Naive B cell (primary cell): Measurements from ENCODE around the gene GDF10. TPM values are rescaled to one million over a fixed set of nuclear protein-coding genes. Genes with fewer than 3 reads are reported as not detected.
A peak's percentile ranks its signal among the peaks of the same experiment; 100 is the strongest.

Experiments used
- ATAC-seq, 2 donors: fragments of 150-1000 bp; cut with Tn5 transposase; 2 replicates each; pipeline ENCODE4 v1.10.0; 2021; ENCODE audit warnings: low read depth in 2 of 2, mild to moderate bottlenecking in 2 of 2, moderate library complexity in 2 of 2
- DNase-seq: peaks from one replicate; pipeline ENCODE4 v3.0.0; 2022
- H3K27ac Mint-ChIP-seq, 6 donors: one replicate each; pipeline ENCODE4 v1.8.0; 2020 to 2022; ENCODE audit warnings: mild to moderate bottlenecking in 6 of 6, mixed read lengths in 6 of 6, moderate library complexity in 5 of 6, inconsistent platforms in 2 of 6
- H3K27me3 Mint-ChIP-seq, 3 donors: one replicate each; pipeline ENCODE4 v1.8.0; 2021 to 2022; ENCODE audit warnings: mixed read lengths in 3 of 3, mild to moderate bottlenecking in 1 of 3
- H3K36me3 Mint-ChIP-seq, 2 donors: one replicate each; pipeline ENCODE4 v1.8.0; 2020 to 2022; ENCODE audit warnings: mixed read lengths in 2 of 2, inconsistent platforms in 1 of 2, mild to moderate bottlenecking in 1 of 2
- H3K4me1 Mint-ChIP-seq, 3 donors: one replicate each; pipeline ENCODE4 v1.8.0; 2020 to 2022; ENCODE audit warnings: mixed read lengths in 3 of 3, inconsistent platforms in 1 of 3, mild to moderate bottlenecking in 1 of 3, moderate library complexity in 1 of 3
- H3K4me3 Mint-ChIP-seq, 8 donors: one replicate each; pipeline ENCODE4 v1.8.0; 2020 to 2022; ENCODE audit warnings: mild to moderate bottlenecking in 8 of 8, mixed read lengths in 8 of 8, moderate library complexity in 8 of 8, inconsistent platforms in 2 of 8
- H3K9me3 Mint-ChIP-seq, 7 donors: one replicate each; pipeline ENCODE4 v1.8.0; 2020 to 2022; ENCODE audit warnings: mixed read lengths in 7 of 7, mild to moderate bottlenecking in 5 of 7, inconsistent platforms in 2 of 7, moderate library complexity in 1 of 7
- polyA plus RNA-seq, 6 donors: library from polyadenylated mRNA; unstranded; fragments of 300-500 nt; fragmentation: Illumina TruSeq; gene quantifications; one replicate each; pipeline ENCODE4 v1.2.3, GENCODE V29; 2021; ENCODE audit warnings: low read depth in 6 of 6

GDF10 gene
- polyA plus RNA-seq, 6 donors from 2014 or later = not detected

DNA sequence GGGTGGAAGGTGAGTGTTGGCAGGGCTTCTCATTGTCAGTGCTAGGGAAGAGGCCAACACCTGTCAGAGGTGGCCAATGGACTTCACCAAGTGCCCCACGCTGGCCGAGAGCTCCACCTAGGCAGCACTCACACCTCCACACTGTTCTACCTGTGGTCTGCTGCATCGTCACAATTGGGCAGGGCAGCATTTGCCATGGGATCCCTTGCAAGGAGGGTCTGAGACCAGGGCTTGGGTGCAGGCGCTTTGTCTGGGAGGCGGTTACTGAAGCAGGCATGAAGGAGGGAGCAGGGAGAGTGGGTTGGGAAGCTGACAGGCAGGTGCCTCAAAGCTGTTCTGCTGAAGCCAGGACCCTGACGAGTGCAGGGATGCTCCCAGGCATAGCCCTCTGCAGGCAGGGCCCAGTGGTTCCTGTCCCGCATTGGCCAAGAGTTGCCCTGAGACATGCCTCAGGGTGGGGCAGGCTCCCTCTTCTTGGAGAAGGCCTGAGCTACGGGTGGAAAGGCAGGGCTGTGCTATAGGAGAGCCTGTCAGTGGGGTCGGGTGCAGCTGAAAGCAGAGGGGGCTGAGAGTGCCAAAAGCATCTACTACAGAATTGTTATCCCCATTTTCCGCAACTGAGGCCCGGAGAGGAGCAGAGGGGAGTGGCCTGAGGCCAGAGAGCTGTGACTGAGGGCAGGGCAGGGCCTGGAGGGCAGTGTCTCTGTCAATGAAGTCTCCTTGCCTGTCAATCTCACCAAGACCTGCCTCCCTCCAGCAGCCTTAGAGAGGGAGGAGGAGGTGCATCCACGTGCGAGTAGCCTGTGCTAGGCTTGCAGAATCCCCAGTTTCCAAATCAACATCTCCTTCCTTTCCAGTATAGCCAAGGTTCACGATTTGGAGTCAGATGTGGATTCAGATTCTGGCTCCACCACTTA, 52.2 kb downstream of the GDF10 start:
- H3K36me3 Mint-ChIP-seq = no peaks in the 10 kb centered on the region
- H3K27me3 Mint-ChIP-seq = no peaks in the 10 kb centered on the region
- ATAC-seq (no peak), DNase-seq (no peak)
- H3K9me3 Mint-ChIP-seq = no peaks in the 10 kb centered on the region
- peak overlapping the region in 1 of 8 donors; percentile 29 for H3K4me3 Mint-ChIP-seq
- H3K4me1 Mint-ChIP-seq = no peaks in the 10 kb centered on the region
- H3K27ac Mint-ChIP-seq = no peak overlapping the region

DNA sequence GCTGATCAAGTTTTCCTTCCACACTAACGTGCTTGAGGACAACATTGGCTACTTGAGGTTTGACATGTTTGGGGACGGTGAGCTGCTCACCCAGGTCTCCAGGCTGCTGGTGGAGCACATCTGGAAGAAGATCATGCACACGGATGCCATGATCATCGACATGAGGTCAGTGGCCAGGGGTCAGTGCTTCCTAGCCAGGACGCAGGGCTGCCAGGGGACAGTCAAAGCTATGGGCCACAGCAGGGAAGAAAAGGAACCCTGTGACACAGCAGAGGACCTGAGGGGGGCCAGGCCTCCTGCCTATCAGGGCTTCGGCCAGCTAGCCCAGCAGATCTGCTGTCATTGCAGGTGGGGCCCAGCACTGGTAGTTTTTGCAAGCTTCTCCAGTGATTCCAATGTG, 53.4 kb downstream of the GDF10 start:
- Mint-ChIP-seq H3K27ac (peak overlapping the region in 1 of 6 donors; percentile 3), H3K27me3 (no peaks in the 10 kb centered on the region), H3K4me3 (no peak overlapping the region), H3K36me3 (no peaks in the 10 kb centered on the region), H3K9me3 (no peaks in the 10 kb centered on the region), H3K4me1 (no peaks in the 10 kb centered on the region)
- ATAC-seq (no peak), DNase-seq (no peak)

DNA sequence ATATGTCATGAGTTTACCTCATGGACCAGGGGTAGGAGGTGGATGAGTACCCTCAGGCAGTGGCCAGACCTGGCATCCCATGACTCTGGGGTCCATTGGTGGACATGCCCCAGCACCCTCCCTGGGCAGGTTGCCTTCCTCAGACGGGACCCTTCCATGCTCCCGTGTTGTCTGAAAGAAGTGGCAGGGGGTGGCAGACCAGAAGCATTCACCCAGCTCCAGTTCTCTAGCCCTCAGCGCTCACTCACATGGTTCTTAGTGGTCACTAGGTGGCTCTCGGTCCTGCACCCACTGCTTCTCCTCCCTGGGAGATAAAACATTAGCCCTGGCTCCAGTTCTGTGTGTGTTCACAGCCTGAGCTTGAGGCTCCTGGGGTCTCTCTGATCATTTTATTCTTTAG, 54.2 kb downstream of the GDF10 start:
- Mint-ChIP-seq H3K36me3 (no peaks in the 10 kb centered on the region), H3K27me3 (no peaks in the 10 kb centered on the region), H3K9me3 (no peaks in the 10 kb centered on the region), H3K27ac (no peak overlapping the region), H3K4me1 (no peaks in the 10 kb centered on the region), H3K4me3 (no peak overlapping the region)
- ATAC-seq (no peak), DNase-seq (no peak)

DNA sequence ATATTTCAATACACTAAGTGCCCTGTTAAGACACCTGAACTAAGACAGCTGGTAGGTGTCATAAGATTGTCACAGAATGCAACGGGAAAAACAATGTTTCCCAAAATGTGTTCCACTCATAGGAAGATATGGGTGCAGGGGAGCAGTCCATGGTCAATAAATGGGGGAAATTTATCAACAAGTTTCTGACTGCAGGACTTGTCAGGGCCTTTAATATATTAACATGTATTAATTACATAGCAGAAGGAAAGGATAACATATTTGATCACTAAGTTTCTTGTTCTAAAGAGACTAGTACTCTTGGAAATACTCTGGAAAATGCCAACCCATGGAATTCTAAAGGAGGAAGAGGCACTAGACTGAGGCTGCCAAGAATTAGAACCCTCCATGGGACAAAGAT, 54.9 kb downstream of the GDF10 start:
- no peak for ATAC-seq
- Mint-ChIP-seq H3K27me3 (no peaks in the 10 kb centered on the region), H3K4me1 (no peaks in the 10 kb centered on the region), H3K9me3 (no peaks in the 10 kb centered on the region), H3K4me3 (no peak overlapping the region), H3K27ac (no peak overlapping the region), H3K36me3 (no peaks in the 10 kb centered on the region)
- no peak for DNase-seq

DNA sequence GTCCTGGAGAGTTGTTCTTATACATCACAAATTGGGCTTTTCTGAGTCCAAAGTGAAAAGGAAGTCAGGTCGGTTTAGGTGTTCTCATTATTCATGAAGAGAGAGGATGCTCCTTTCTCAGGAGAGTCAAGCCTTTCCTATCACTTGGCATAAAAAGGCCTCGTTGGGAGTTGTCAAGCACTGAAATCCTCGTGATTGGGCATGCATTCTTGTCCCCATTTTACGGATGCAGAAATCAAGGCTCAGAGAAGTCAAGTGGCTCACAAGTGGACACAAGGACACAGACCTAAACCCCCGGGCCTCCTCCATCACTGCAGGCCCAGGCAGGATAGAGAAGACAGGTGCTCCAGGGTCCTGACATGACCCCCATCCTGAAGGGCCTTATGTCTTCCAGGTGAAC, 56.7 kb downstream of the GDF10 start:
- Mint-ChIP-seq H3K36me3 (no peaks in the 10 kb centered on the region), H3K4me1 (no peaks in the 10 kb centered on the region), H3K9me3 (no peaks in the 10 kb centered on the region), H3K27me3 (no peaks in the 10 kb centered on the region), H3K4me3 (no peak overlapping the region), H3K27ac (no peak overlapping the region)
- ATAC-seq (no peak), DNase-seq (no peak)

DNA sequence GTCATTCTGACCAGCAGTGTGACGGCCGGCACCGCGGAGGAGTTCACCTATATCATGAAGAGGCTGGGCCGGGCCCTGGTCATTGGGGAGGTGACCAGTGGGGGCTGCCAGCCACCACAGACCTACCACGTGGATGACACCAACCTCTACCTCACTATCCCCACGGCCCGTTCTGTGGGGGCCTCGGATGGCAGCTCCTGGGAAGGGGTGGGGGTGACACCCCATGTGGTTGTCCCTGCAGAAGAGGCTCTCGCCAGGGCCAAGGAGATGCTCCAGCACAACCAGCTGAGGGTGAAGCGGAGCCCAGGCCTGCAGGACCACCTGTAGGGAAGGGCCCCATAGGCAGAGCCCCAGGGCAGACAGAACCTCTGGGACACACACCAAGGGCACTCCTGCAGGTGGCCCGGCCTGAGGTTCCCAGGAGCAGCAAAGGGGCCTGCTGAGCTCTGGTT, 57.2 kb downstream of the GDF10 start:
- Mint-ChIP-seq H3K4me1 (no peaks in the 10 kb centered on the region), H3K36me3 (no peaks in the 10 kb centered on the region), H3K27me3 (no peaks in the 10 kb centered on the region), H3K27ac (no peak overlapping the region), H3K9me3 (no peaks in the 10 kb centered on the region), H3K4me3 (no peak overlapping the region)
- ATAC-seq = no peak
- no peak for DNase-seq

DNA sequence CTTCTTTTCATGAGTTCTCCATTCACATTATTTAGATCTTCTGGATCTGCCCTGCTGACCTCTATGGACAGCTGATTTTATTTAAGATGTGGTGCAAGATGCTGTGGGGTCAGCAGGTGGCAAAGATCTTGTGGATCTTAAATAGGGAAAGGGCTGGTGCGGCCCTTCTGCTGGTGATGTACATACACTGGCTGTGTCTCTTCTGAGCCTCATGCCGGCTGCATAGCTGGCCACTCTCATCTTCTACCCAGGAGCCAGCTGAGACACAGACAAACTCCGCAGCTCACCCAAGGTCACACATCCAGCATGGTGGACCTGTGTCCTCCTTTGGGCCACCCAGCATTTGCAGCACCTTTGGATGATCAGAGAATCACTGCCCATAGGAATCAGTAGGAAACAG, 57.9 kb downstream of the GDF10 start:
- DNase-seq (no peak), ATAC-seq (no peak)
- Mint-ChIP-seq H3K4me1 (no peaks in the 10 kb centered on the region), H3K9me3 (no peaks in the 10 kb centered on the region), H3K36me3 (no peaks in the 10 kb centered on the region), H3K4me3 (no peak overlapping the region), H3K27ac (no peak overlapping the region), H3K27me3 (no peaks in the 10 kb centered on the region)

DNA sequence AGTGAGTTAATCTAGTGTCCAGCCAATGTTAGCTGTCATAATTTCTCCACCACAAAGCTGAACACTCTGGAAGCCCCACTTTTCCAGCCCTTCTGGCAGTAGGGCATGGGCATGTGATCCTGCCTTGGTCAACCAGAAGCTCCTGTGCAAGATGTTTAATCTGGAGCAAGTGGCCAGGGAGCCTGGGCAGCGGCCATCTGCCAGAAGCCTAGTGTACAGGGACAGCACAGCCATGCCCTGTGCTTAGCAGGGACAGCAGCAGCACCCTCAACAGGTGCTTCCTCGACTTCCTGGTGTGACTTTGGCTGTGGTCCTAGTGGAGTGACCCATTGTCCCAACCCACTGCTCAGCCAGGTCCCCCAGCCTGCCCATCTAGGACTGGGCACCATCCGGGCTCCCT, 58.5 kb downstream of the GDF10 start:
- H3K27ac Mint-ChIP-seq = no peak overlapping the region
- ATAC-seq (no peak), DNase-seq (no peak)
- no peaks in the 10 kb centered on the region for H3K36me3 Mint-ChIP-seq
- no peak overlapping the region for H3K4me3 Mint-ChIP-seq
- H3K27me3 Mint-ChIP-seq = no peaks in the 10 kb centered on the region
- no peaks in the 10 kb centered on the region for H3K4me1 Mint-ChIP-seq
- no peaks in the 10 kb centered on the region for H3K9me3 Mint-ChIP-seq

DNA sequence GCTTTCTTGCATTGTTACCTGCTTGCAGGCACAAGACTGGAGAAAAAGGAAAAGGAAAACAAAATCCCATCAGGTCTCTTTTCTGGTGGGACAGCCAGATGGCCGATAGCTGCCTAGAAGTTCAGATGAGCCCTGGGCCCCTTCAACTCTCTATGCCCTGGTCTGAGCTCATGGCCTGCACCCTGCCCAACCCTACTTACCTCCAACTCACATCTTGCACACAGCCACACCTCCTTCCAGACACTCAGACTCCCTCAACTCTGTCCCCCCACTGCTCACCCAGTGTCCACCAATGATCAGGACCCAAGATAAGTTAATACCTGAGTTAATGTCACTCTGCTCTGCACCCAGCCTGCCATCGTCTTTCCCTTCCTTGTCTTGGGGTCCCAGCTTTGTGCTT, 59.1 kb downstream of the GDF10 start:
- H3K4me1 Mint-ChIP-seq = no peaks in the 10 kb centered on the region
- DNase-seq = no peak
- no peak for ATAC-seq
- H3K36me3 Mint-ChIP-seq = no peaks in the 10 kb centered on the region
- H3K27ac Mint-ChIP-seq = peak overlapping the region in 1 of 6 donors; percentile 16
- peaks cover 0 to under 1% (median 0%) of the 10 kb centered on the region in 3 donors for H3K27me3 Mint-ChIP-seq
- H3K4me3 Mint-ChIP-seq = no peak overlapping the region
- no peaks in the 10 kb centered on the region for H3K9me3 Mint-ChIP-seq

DNA sequence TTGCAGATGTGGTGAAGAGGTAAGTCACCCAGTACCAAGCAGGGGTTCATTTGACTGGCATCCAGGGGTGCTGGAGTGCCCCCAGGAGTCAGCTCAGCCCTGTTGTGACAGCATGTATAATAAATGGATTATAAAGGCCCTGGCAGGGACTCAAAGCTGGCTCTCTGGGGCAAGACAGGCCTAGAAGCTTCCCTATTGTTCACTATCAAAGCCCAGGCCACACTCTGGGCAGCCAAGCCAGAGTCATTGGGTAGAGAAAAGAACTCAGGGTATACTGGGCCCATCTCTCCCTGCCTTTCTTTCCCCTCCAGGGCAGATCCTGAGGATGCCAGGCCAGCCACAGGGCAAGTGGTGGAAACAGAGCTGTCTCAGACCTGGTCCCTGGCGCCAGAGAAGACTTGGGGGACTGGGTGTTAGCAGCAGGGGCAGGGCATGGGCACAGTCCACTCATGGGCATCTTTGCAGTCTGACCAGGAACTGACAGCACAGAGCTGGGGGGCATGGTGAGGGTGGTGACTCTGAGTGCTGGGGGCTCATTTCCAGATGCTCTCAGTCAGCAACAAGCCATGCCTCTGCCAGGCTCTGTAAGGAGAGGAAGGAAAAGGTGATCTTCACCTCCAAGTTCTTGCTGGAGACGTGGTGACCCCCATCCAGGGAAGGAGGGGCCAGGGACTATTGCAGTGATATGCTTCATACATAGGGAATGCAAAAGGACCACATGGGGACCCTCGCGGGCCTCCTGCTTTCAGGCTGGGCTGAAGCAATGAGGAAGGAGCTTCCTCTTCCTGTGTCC, 59.8 kb downstream of the GDF10 start:
- DNase-seq (no peak), ATAC-seq (no peak)
- Mint-ChIP-seq H3K4me1 (no peaks in the 10 kb centered on the region), H3K4me3 (no peak overlapping the region), H3K9me3 (no peaks in the 10 kb centered on the region), H3K36me3 (no peaks in the 10 kb centered on the region), H3K27me3 (peaks cover 0 to 5% (median 0%) of the 10 kb centered on the region in 3 donors), H3K27ac (no peak overlapping the region)

DNA sequence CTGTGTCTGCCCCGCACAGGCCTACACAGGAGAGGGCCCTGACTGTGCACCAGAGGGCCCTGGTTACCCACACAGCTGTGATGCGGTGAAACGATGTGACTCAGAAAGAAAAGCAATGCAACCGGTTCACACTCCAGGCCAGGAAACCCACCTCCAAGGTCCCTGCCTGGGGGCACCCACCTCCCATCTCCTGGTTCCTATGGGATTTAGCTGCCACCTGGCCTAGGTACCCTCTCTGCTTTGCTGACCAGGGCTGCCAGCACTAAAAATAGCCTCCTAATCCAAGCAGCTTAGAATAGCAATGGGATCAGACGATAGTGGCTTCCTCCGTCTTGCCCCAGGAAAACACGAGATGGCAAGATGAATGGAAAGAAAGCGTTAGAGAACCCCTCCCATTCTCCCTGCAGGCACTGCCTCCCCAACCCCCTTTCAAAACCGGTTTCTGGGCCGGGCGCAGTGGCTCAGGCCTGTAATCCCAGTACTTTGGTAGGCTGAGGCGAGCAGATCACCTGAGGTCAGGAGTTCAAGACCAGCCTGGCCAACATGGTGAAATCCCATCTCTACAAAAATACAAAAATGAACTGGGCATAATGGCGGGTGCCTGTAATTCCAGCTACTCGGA, 60.5 kb downstream of the GDF10 start:
- Mint-ChIP-seq H3K4me3 (no peak overlapping the region), H3K4me1 (no peaks in the 10 kb centered on the region), H3K27ac (peak overlapping the region in 1 of 6 donors; percentile 36), H3K36me3 (no peaks in the 10 kb centered on the region), H3K27me3 (peaks cover 0 to 6% (median 5%) of the 10 kb centered on the region in 3 donors), H3K9me3 (no peaks in the 10 kb centered on the region)
- ATAC-seq (no peak), DNase-seq (no peak)

DNA sequence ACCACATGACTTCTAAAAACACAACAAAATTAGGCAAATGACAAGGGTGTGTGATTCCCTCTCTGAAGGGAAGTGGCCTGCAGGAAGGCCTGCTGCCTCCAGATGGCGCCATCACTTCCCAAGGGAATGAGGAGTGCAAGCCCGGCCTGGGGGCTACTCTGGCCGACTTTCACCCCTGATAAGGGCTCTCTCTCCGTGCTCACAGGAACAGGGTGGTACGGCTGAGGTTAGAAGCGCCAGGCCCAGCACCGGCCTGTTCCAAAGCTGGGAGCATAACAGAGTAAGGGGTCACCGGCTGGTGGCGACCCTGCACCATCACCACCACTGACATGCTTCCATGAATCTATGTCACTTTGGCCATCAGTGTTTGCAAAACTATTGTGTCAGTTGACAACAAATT, 61.3 kb downstream of the GDF10 start:
- Mint-ChIP-seq H3K27ac (no peak overlapping the region), H3K27me3 (peaks cover 0 to 8% (median 6%) of the 10 kb centered on the region in 3 donors), H3K4me3 (no peak overlapping the region), H3K4me1 (no peaks in the 10 kb centered on the region), H3K36me3 (no peaks in the 10 kb centered on the region), H3K9me3 (no peaks in the 10 kb centered on the region)
- ATAC-seq (no peak), DNase-seq (no peak)

DNA sequence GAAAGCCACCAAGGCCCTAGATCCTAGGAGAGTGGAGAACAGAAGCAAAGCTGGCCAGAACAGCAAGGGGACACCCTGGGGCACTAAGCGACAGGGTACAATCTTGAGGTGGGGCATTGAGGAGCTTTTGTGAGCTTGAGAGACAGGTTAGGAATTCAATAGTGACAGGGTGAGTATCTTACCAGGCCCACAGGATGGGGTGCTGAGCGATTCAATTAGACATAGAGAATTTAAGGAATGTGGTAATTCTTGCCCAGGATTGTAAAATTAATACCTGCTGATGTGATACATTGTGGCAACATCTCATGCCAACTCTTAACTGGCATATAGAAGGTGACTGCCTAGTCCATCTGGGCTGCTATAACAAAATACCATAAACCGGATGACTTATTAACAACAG, 62.2 kb downstream of the GDF10 start:
- DNase-seq = no peak
- H3K27me3 Mint-ChIP-seq = peaks cover 0 to 8% (median 6%) of the 10 kb centered on the region in 3 donors
- no peak for ATAC-seq
- no peaks in the 10 kb centered on the region for H3K4me1 Mint-ChIP-seq
- H3K27ac Mint-ChIP-seq = peak overlapping the region in 1 of 6 donors; percentile 64
- no peaks in the 10 kb centered on the region for H3K9me3 Mint-ChIP-seq
- H3K4me3 Mint-ChIP-seq = no peak overlapping the region
- H3K36me3 Mint-ChIP-seq = no peaks in the 10 kb centered on the region
